GM19099 (cell line): ENCODE data around the gene ZC3H8.

ENCODE experiments used
- POLR2A ChIP-seq: IDR thresholded peaks from 3 replicates; pipeline ENCODE4 v1.6.1; 2011; ENCODE audit warnings: low read depth; ENCODE audit not compliant: insufficient read length; ENCODE audit errors: extremely low read depth

Gene ZC3H8

DNA sequence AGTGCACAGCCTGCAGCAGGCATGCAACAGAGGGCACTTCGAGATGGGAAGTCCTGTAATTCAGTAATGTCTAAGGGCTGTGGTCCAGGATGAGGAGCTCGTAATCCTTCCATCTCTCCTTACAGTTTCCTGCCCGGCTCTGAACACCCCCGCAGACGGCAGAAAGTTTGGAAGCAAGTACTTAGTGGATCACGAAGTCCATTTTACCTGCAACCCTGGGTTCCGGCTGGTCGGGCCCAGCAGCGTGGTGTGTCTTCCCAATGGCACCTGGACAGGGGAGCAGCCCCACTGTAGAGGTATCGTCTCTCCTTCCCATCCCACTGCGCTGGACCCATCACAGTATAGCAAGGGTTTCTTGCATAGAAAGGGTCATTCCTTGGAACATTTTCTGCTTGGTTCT is 90.0 kb downstream of the ZC3H8 start:
- TF ChIP-seq POLR2A = no peak

DNA sequence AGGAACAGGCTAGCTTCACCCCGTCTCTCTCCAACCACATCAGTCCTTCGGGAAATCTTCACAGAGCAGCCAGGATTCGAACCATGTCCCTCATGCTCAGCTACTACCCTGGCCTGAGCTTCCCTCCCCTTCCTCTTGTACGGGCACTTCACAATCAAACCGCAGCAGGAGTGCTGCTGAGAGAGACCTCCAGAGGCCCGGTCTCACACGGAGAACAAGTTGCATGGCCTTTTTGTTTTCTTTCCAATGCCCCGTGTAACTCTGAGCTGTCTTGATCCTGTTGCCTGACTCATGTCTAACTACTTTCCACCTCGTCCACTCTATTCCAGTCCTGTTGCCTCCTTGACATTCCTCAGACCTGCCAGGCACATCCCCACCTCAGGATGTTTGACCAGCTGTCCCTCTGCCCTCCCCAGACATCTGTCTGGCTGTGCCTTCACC is 91.3 kb downstream of the ZC3H8 start:
- TF ChIP-seq POLR2A = no peak

DNA sequence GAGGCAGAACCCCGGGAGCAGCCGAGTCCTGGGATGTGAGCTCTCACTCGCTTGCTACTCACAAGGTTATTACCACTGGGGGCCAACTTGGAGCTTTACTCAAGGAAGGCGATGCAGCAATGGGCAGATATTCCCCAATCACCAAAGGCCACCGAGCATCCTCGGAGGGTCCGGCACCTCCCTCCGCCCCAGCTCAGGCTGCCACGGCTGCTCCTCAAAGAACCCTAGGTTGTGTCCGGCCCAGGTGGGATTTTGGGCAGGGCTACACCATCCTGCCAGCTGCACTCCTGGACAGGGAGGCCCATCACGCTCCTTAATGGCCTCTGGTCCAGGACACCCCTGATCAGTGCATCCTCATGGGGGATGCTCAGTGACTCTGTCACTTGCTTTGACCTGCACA is 91.9 kb downstream of the ZC3H8 start:
- no peak for TF ChIP-seq POLR2A

DNA sequence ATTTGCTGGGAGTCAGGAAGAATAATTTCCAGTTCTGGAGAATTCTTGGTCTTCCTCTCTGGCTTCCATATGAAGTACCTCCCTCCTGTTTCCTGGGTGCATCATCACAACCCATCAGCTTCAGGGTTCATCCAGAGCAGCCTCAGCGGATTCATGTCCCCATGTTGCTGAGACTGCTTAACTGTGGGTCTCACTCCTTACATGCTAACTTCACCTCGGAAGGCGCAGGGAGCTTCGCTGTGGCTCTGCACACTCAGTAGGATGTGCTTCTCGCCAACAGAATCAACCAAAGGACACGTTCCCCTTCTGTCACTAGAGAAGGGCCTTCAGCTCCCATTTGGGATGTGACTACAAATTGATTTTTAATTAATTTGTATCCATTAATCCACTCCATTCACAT is 92.5 kb downstream of the ZC3H8 start:
- no peak for TF ChIP-seq POLR2A
